Breast epithelium (tissue), 4 donors: ENCODE results near the gene ANKS1B. TPM values are rescaled to one million over a fixed set of nuclear protein-coding genes. Genes with fewer than 3 reads are reported as not detected.

Source experiments
- DNase-seq, 2 donors: peaks; one replicate each; pipeline ENCODE4 v3.0.0-alpha.2; 2019; ENCODE audit warnings: low spot score in 2 of 2
- H3K27ac ChIP-seq, 2 donors: fragments of 200-600 bp; sonication (generic) in 1 of 2; one replicate each; pipeline ENCODE4 v1.5.1; 2016 to 2019; ENCODE audit warnings: mild to moderate bottlenecking in 1 of 2
- H3K27me3 ChIP-seq, 2 donors: fragments of 200-600 bp; sonication (generic) in 1 of 2; one replicate each; pipeline versions ENCODE4 v1.5.1 to v1.6.0; 2017 to 2019; ENCODE audit warnings: control low read depth in 1 of 2, mild to moderate bottlenecking in 1 of 2
- H3K36me3 ChIP-seq: fragments of 200-600 bp; one replicate; pipeline ENCODE4 v1.5.1; 2019
- H3K4me1 ChIP-seq, 2 donors: fragments of 200-600 bp; sonication (generic); one replicate each; pipeline ENCODE4 v1.5.1; 2016 to 2019; ENCODE audit warnings: control low read depth in 1 of 2
- H3K4me3 ChIP-seq, 3 donors: fragments of 200-600 bp; sonication (generic); 1 replicate in 2 of 3; 2 replicates in 1 of 3; pipeline ENCODE4 v1.5.1; 2016 to 2019; ENCODE audit warnings: mild to moderate bottlenecking in 3 of 3, moderate library complexity in 2 of 3
- H3K9me3 ChIP-seq, 2 donors: fragments of 200-600 bp; sonication (generic) in 1 of 2; one replicate each; pipeline ENCODE4 v1.5.1; 2016 to 2019; ENCODE audit warnings: control low read depth in 1 of 2
- POLR2A ChIP-seq: fragments of 450-650 bp; IDR thresholded peaks from one replicate; pipeline ENCODE4 v1.6.1; 2016; ENCODE audit warnings: antibody characterized with exemption, mild to moderate bottlenecking, moderate library complexity
- POLR2AphosphoS5 ChIP-seq, 3 donors: sonication (generic); formaldehyde crosslinking; IDR thresholded peaks; one replicate each; pipeline ENCODE4 v1.6.1; 2017; ENCODE audit warnings: antibody characterized with exemption in 3 of 3
- intact Hi-C: fragments of 100-400 bp; cut with DNase I; formaldehyde crosslinking; loops from one replicate; pipeline ENCODE4 v1.15.1; 2023; ENCODE audit warnings: low total_unique reads
- total RNA-seq, 3 donors: library from RNA; depleted of rRNA; stranded (reverse); fragments of >200 nt; gene quantifications; one replicate each; pipeline ENCODE4 v1.1.0, GENCODE V29; 2016
- TF ChIP-seq, protein P1 (sequence below), 3 donors: fragments of 450-650 bp; IDR thresholded peaks; one replicate each; pipeline ENCODE4 v1.5.1; 2016 to 2017; ENCODE audit warnings: antibody characterized with exemption in 3 of 3, mild to moderate bottlenecking in 3 of 3, moderate library complexity in 3 of 3

ANKS1B gene
- total RNA-seq, 3 donors from 2014 or later: 16.6 to 115 (median 32.4) TPM

DNA sequence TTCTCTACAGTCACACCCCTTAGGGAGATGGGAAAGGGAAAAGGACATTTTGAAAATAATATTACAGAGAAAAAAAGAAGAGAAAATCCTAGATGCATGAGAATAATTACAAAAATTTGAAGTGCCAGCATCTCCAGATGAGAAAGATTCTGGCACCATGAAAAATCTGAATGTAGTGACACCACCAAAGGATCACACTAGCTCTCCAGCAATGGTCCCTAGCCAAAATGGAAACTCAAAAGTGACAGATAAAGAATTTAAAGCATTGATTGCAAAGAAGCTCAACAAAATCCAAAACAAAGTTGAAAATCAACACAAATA, 364.6 kb downstream of the ANKS1B start:
- H3K4me1 ChIP-seq: no peaks in the 10 kb centered on the region
- H3K27ac ChIP-seq: no peak overlapping the region
- no peak for DNase-seq
- intact Hi-C loops: no loop called here
- no peak overlapping the region for H3K4me3 ChIP-seq
- H3K36me3 ChIP-seq: no peaks in the 10 kb centered on the region
- no peak for TF ChIP-seq POLR2A
- TF ChIP-seq, protein P1, sequence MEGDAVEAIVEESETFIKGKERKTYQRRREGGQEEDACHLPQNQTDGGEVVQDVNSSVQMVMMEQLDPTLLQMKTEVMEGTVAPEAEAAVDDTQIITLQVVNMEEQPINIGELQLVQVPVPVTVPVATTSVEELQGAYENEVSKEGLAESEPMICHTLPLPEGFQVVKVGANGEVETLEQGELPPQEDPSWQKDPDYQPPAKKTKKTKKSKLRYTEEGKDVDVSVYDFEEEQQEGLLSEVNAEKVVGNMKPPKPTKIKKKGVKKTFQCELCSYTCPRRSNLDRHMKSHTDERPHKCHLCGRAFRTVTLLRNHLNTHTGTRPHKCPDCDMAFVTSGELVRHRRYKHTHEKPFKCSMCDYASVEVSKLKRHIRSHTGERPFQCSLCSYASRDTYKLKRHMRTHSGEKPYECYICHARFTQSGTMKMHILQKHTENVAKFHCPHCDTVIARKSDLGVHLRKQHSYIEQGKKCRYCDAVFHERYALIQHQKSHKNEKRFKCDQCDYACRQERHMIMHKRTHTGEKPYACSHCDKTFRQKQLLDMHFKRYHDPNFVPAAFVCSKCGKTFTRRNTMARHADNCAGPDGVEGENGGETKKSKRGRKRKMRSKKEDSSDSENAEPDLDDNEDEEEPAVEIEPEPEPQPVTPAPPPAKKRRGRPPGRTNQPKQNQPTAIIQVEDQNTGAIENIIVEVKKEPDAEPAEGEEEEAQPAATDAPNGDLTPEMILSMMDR (IDR thresholded peaks at IDR 0.05): no peak
- no peak for TF ChIP-seq POLR2AphosphoS5 (IDR thresholded peaks at IDR 0.05)
- H3K9me3 ChIP-seq: peaks cover 10 to 54% of the 10 kb centered on the region in 2 donors
- H3K27me3 ChIP-seq: no peaks in the 10 kb centered on the region

DNA sequence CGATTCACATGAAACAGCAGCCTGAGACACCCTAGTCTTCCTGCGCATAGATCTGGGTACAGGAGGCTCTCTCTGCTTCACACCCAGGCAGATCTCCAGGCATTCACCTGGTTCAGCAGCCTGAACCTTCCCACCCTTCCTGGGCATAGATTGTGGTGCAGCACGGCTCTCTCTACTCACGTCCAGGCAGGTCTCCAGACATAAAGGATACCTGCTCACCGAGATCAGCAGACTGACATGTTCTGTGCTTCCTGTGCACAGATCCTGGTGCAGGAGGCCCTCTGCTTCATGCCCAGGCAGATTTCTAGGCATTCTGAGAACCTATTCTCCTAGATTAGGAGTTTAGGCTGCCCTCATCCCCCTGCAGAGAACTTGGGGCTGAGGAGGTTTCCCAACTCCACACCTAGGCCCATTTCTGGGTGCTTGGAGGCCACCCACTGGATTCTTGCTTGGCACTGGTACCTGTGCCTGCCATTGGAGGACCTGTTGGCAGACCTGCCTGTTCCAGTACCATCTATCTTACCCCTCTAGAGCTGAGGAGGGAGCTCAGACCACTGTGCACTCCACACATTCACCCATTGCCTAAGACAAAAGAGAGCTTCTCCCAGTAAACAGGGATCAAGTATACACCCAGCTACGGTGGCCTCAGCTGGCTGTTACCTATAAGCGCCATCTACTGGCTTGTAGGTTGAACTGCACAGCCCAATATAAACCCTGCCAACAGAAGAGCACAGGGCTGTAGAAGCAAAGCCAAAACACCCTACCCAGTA, 365.2 kb downstream of the ANKS1B start:
- Histone ChIP-seq H3K36me3 (no peaks in the 10 kb centered on the region), H3K4me3 (no peak overlapping the region), H3K4me1 (no peaks in the 10 kb centered on the region), H3K27me3 (no peaks in the 10 kb centered on the region), H3K9me3 (peaks cover 10 to 50% of the 10 kb centered on the region in 2 donors), H3K27ac (no peak overlapping the region)
- no peak for DNase-seq
- intact Hi-C loops: no loop called here
- TF ChIP-seq POLR2AphosphoS5 (IDR thresholded peaks at IDR 0.05): no peak
- TF ChIP-seq, protein P1 (IDR thresholded peaks at IDR 0.05): peak in 1 of 3 donors; percentile 13

DNA sequence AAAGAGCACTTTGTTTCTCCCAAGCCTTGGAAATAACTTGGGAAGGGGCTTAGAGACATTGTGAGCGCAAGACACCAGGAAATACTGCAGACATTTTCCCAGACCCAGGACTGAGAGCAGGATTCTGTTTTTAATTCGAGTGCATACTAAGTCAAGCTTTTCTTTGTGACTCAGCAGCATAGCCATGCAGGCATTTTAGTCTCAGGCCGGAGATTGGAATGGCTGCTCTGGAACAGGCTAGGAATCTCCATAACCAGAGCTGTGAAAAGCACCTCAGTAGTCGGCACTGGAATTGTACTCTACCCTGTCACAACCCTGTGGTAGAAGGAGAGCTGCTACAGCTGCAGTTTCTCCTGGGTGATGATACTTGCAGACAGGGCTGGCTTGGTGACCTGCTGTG, 366.1 kb downstream of the ANKS1B start:
- H3K27ac ChIP-seq: no peak overlapping the region
- H3K9me3 ChIP-seq: peaks cover 10 to 47% of the 10 kb centered on the region in 2 donors
- no peak overlapping the region for H3K4me3 ChIP-seq
- TF ChIP-seq, protein P1 (IDR thresholded peaks at IDR 0.05): no peak
- TF ChIP-seq POLR2A (no peak), POLR2AphosphoS5 (IDR thresholded peaks at IDR 0.05) (no peak)
- intact Hi-C loops: no loop called here
- no peaks in the 10 kb centered on the region for H3K27me3 ChIP-seq
- DNase-seq: no peak
- H3K4me1 ChIP-seq: no peaks in the 10 kb centered on the region
- H3K36me3 ChIP-seq: no peaks in the 10 kb centered on the region

DNA sequence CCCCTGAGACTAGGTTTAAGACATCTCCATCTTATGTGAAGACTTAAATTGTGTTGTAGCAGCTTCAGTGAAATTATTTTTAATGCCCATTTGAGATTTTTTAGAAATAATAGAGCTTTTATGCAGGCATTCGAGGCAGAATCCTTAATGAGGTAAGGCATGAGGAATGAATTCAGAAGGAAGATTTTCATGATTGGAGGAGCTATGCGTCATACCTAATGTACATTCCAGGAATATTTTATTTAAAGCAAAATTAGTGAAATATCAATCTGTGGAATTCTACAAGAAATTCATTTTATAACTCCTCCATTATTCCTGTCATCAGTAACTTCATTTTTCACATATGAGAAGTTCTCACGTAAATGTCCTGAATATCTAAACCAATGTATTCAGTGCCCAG, 373.1 kb downstream of the ANKS1B start:
- intact Hi-C loops: no loop called here
- DNase-seq: no peak
- Histone ChIP-seq H3K4me1 (no peaks in the 10 kb centered on the region), H3K27ac (no peak overlapping the region), H3K36me3 (no peaks in the 10 kb centered on the region), H3K9me3 (no peaks in the 10 kb centered on the region), H3K4me3 (no peak overlapping the region), H3K27me3 (no peaks in the 10 kb centered on the region)
- no peak for TF ChIP-seq POLR2A
- TF ChIP-seq, protein P1 (IDR thresholded peaks at IDR 0.05): no peak
- TF ChIP-seq POLR2AphosphoS5 (IDR thresholded peaks at IDR 0.05): no peak

DNA sequence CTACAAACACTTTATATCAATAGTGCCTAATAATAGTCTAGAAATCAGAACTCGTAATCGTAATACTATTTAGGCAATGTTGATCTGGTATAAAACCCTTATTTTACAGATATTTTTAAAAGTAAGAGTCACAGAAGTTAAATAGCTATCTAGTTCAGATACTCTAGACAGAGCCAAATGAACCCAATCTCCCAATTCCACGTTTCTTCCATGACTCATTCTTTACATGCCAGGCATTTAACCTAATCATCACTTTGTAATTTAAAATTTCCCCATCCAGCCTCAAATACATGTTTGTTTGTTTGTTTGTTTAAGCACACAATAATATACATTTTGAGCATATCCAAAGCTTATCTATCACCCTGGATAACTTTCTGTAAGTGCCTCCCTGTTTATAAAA, 373.6 kb downstream of the ANKS1B start:
- intact Hi-C loops: no loop called here
- Histone ChIP-seq H3K4me1 (no peaks in the 10 kb centered on the region), H3K9me3 (no peaks in the 10 kb centered on the region), H3K27ac (no peak overlapping the region), H3K36me3 (no peaks in the 10 kb centered on the region), H3K27me3 (no peaks in the 10 kb centered on the region), H3K4me3 (no peak overlapping the region)
- TF ChIP-seq POLR2AphosphoS5 (IDR thresholded peaks at IDR 0.05) (no peak), POLR2A (no peak)
- TF ChIP-seq, protein P1 (IDR thresholded peaks at IDR 0.05): no peak
- DNase-seq: no peak
